ENCODE results near the gene CDH1. TPM values are rescaled to one million over a fixed set of nuclear protein-coding genes. Genes with fewer than 3 reads are reported as not detected.

The CDH1 gene
- polyA plus RNA-seq, 1 of the 3 experiments (the other 2 are of a cell fraction): not detected

DNA sequence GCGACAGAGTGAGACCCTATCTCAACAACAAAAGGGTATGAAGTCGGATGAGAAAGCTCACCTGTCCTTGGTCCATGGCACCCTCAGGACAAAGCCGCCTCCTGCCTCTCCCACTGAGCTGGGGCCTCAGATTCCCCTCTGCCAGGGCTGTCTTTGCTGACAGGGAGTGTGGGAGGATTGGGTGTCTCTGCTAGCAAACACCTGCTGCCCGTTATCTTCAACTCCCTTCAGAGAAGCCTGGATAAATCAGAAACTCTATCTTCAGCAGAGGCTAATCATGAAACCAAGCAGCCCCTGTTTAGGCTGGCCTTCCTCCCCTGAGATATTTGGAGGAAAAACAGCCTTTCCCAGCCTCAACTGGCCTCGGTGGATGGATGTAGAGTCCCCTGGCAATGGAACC is 36.3 kb upstream of the CDH1 start:
- 65% methylated on average over 3 of the region's 5 CpGs for WGBS (ENCODE audit: low lambda C conversion rate)

More for the DNA sequence above, 36.3 kb upstream of the CDH1 start:
- TF ChIP-seq TAF1 (IDR thresholded peaks at IDR 0.05; ENCODE audit: borderline replicate concordance, low read depth, low read length) (no peak), GABPA (IDR thresholded peaks at IDR 0.05; ENCODE audit: low read depth) (no peak), TCF12 (IDR thresholded peaks at IDR 0.05) (no peak), CHD2 (IDR thresholded peaks at IDR 0.05; ENCODE audit: low read length, partially characterized antibody) (no peak), TEAD4 (IDR thresholded peaks at IDR 0.05; ENCODE audit: borderline replicate concordance, insufficient read depth) (no peak), USF2 (IDR thresholded peaks at IDR 0.05; ENCODE audit: borderline replicate concordance, low read depth, low read length) (no peak), SIN3A (IDR thresholded peaks at IDR 0.05; ENCODE audit: borderline replicate concordance, low read depth, low read length) (no peak), RFX5 (IDR thresholded peaks at IDR 0.05; ENCODE audit: low read length) (no peak), SMC3 (IDR thresholded peaks at IDR 0.05; ENCODE audit: low read depth, low read length) (no peak), MAX (IDR thresholded peaks at IDR 0.05; ENCODE audit: low read depth) (no peak), GATA2 (CRISPR knock-in tag; IDR thresholded peaks at IDR 0.05) (no peak), RAD21 (IDR thresholded peaks at IDR 0.05; ENCODE audit: low read length) (no peak), ELF1 (IDR thresholded peaks at IDR 0.05) (no peak), MXI1 (IDR thresholded peaks at IDR 0.05; ENCODE audit: low read depth, low read length) (no peak), FOXJ3 (CRISPR knock-in tag; IDR thresholded peaks at IDR 0.05) (no peak), EZH2phosphoT487 (IDR thresholded peaks at IDR 0.05; ENCODE audit: borderline replicate concordance, low read depth) (no peak), RCOR1 (IDR thresholded peaks at IDR 0.05; ENCODE audit: low read length) (no peak), EP300 (IDR thresholded peaks at IDR 0.05; ENCODE audit: borderline replicate concordance in 1 of 2, low read depth in 1 of 2, low read length in 1 of 2) (no peak), REST (IDR thresholded peaks at IDR 0.05; ENCODE audit: low read depth, low read length) (no peak)
- no peak overlapping the region for H3K4me2 ChIP-seq
- no peaks in the 10 kb centered on the region for H3K9me2 ChIP-seq
- no peak overlapping the region for H2AFZ ChIP-seq (ENCODE audit: low read depth)
- DNase-seq: no peak
- no peaks in the 10 kb centered on the region for H3K9me3 ChIP-seq
- H4K20me1 ChIP-seq (ENCODE audit: insufficient read depth): no peaks in the 10 kb centered on the region
- H3K36me3 ChIP-seq (replicated peaks in 1 of 2; ENCODE audit: control insufficient read depth in 1 of 2, insufficient read depth in 2 of 2, low read length in 1 of 2): no peaks in the 10 kb centered on the region
- H3K27me3 ChIP-seq (ENCODE audit: insufficient read depth): no peaks in the 10 kb centered on the region
- peaks cover 2% of the 10 kb centered on the region for H3F3A ChIP-seq (replicated peaks; ENCODE audit: insufficient read depth)
- H3K4me1 ChIP-seq (ENCODE audit: control insufficient read depth in 1 of 2, insufficient read depth in 2 of 2, low read depth in 1 of 2, low read length in 1 of 2): no peaks in the 10 kb centered on the region
- CTCF ChIA-PET: interaction anchor here (1.7 to 2.4 kb wide), 2 partner anchors 99 to 110 kb away, joined by 5 to 9 read pairs; no protein-coding TSS in a partner anchor
- POLR2A ChIA-PET: no interaction called here
- H3K9ac ChIP-seq: no peak overlapping the region
- no peaks in the 10 kb centered on the region for H3K79me2 ChIP-seq (ENCODE audit: insufficient read depth)
- no peak overlapping the region for H3K4me3 ChIP-seq (ENCODE audit: low read depth in 2 of 2, low read length in 1 of 2)
- no peak overlapping the region for H3K27ac ChIP-seq (ENCODE audit: low read depth in 2 of 2, low read length in 1 of 2)

All from SK-N-SH (cell line).